Skeletal muscle satellite cell (primary cell): ENCODE measurements around the gene COQ5. TPM values are rescaled to one million over a fixed set of nuclear protein-coding genes. Genes with fewer than 3 reads are reported as not detected.
A peak's percentile ranks its signal among the peaks of the same experiment; 100 is the strongest.

ENCODE experiments used
- H3K27me3 ChIP-seq: 2 replicates; pipeline ENCODE4 v1.7.0; 2013; ENCODE audit warnings: low read length; ENCODE audit not compliant: control insufficient read depth, insufficient read depth
- H3K36me3 ChIP-seq: 2 replicates; pipeline ENCODE4 v1.7.0; 2013; ENCODE audit warnings: mild to moderate bottlenecking, control low read depth, low read length; ENCODE audit not compliant: insufficient read depth
- H3K4me1 ChIP-seq: 2 replicates; pipeline ENCODE4 v1.7.0; 2013; ENCODE audit warnings: low read length; ENCODE audit not compliant: control insufficient read depth, insufficient read depth
- H3K4me2 ChIP-seq: 2 replicates; pipeline ENCODE4 v1.7.0; 2013; ENCODE audit warnings: mild to moderate bottlenecking, low read length
- H3K4me3 ChIP-seq: 2 replicates; pipeline ENCODE4 v1.7.0; 2013; ENCODE audit warnings: low read length
- H3K9ac ChIP-seq: 2 replicates; pipeline ENCODE4 v1.7.0; 2013; ENCODE audit warnings: mild to moderate bottlenecking, low read depth, low read length, moderate library complexity
- H3K9me3 ChIP-seq: replicated peaks from 2 replicates; pipeline ENCODE4 v1.7.0; 2013; ENCODE audit warnings: mild to moderate bottlenecking, control low read depth, low read length
- total RNA-seq: library from RNA; depleted of rRNA; stranded (reverse); fragments of >200 nt; gene quantifications from 2 replicates; pipeline ENCODE4 v1.2.3, GENCODE V29; 2012; rRNA removed

COQ5 gene
- 17.7 and 21.3 TPM in 2 replicates for total RNA-seq

- H3K9ac ChIP-seq, result peak within 1 kb of the TSS; percentile 97
- H3K4me2 ChIP-seq, result peak within 1 kb of the TSS; percentile 88
- H3K4me1 ChIP-seq, result peaks cover 29% of the 10 kb centered on the region
- peak within 1 kb of the TSS; percentile 99 for H3K4me3 ChIP-seq
- H3K27me3 ChIP-seq, result no peaks in the 10 kb centered on the region
- no peaks in the 10 kb centered on the region for H3K36me3 ChIP-seq
- H3K9me3 ChIP-seq, result no peaks in the 10 kb centered on the region
Measured at GRCh38 chr12:120528861-120529525, at the start of gene COQ5. TSS of gene COQ5 (minus strand) at chr12:120529158. CDS start at chr12:120529141, 17 bp downstream.

- Histone ChIP-seq H3K4me3 (no peak overlapping the region), H3K4me2 (no peak overlapping the region), H3K27me3 (no peaks in the 10 kb centered on the region), H3K36me3 (peaks cover 88% of the 10 kb centered on the region), H3K4me1 (no peaks in the 10 kb centered on the region), H3K9me3 (no peaks in the 10 kb centered on the region), H3K9ac (no peak overlapping the region)
Measured at GRCh38 chr12:120574106-120574505, 45.1 kb upstream of the COQ5 start.

- Histone ChIP-seq H3K9me3 (no peaks in the 10 kb centered on the region), H3K4me2 (no peak overlapping the region), H3K4me1 (no peaks in the 10 kb centered on the region), H3K36me3 (peaks cover 87% of the 10 kb centered on the region), H3K27me3 (no peaks in the 10 kb centered on the region), H3K4me3 (no peak overlapping the region), H3K9ac (no peak overlapping the region)
Measured at GRCh38 chr12:120573560-120573959, 44.6 kb upstream of the COQ5 start.

- Histone ChIP-seq H3K27me3 (no peaks in the 10 kb centered on the region), H3K9ac (no peak overlapping the region)
Measured at GRCh38 chr12:120571299-120571698, 42.3 kb upstream of the COQ5 start.

GRCh38 chr12:120563495-120563894 lies 34.5 kb upstream of the COQ5 start:
- no peak overlapping the region for H3K9ac ChIP-seq
- peaks cover 68% of the 10 kb centered on the region for H3K36me3 ChIP-seq
- no peaks in the 10 kb centered on the region for H3K9me3 ChIP-seq
- H3K4me1 ChIP-seq, result no peaks in the 10 kb centered on the region
- no peak overlapping the region for H3K4me3 ChIP-seq
- no peaks in the 10 kb centered on the region for H3K27me3 ChIP-seq
- H3K4me2 ChIP-seq, result no peak overlapping the region

More at GRCh38 chr12:120571299-120571698, 42.3 kb upstream of the COQ5 start:
- Histone ChIP-seq H3K36me3 (peaks cover 79% of the 10 kb centered on the region), H3K4me2 (no peak overlapping the region), H3K9me3 (no peaks in the 10 kb centered on the region), H3K4me3 (no peak overlapping the region), H3K4me1 (no peaks in the 10 kb centered on the region)

- H3K36me3 ChIP-seq, result peaks cover 66% of the 10 kb centered on the region
- H3K9me3 ChIP-seq, result no peaks in the 10 kb centered on the region
- H3K9ac ChIP-seq, result no peak overlapping the region
- H3K27me3 ChIP-seq, result no peaks in the 10 kb centered on the region
- H3K4me2 ChIP-seq, result no peak overlapping the region
- H3K4me1 ChIP-seq, result no peaks in the 10 kb centered on the region
- H3K4me3 ChIP-seq, result no peak overlapping the region
Measured at GRCh38 chr12:120562906-120563305, 33.9 kb upstream of the COQ5 start.

- H3K36me3 ChIP-seq, result peaks cover 54% of the 10 kb centered on the region
Measured at GRCh38 chr12:120557589-120557988, 28.6 kb upstream of the COQ5 start.

GRCh38 chr12:120554678-120555077 lies 25.7 kb upstream of the COQ5 start:
- Histone ChIP-seq H3K9ac (no peak overlapping the region), H3K4me3 (no peak overlapping the region), H3K4me1 (peaks cover 5% of the 10 kb centered on the region), H3K4me2 (no peak overlapping the region), H3K36me3 (peaks cover 45% of the 10 kb centered on the region), H3K9me3 (no peaks in the 10 kb centered on the region), H3K27me3 (no peaks in the 10 kb centered on the region)

More at GRCh38 chr12:120557589-120557988, 28.6 kb upstream of the COQ5 start:
- H3K9ac ChIP-seq, result no peak overlapping the region
- H3K4me3 ChIP-seq, result no peak overlapping the region
- no peak overlapping the region for H3K4me2 ChIP-seq
- no peaks in the 10 kb centered on the region for H3K4me1 ChIP-seq
- H3K9me3 ChIP-seq, result no peaks in the 10 kb centered on the region
- no peaks in the 10 kb centered on the region for H3K27me3 ChIP-seq

- Histone ChIP-seq H3K4me2 (no peak overlapping the region), H3K9me3 (no peaks in the 10 kb centered on the region), H3K4me1 (peaks cover 22% of the 10 kb centered on the region), H3K4me3 (no peak overlapping the region), H3K36me3 (peaks cover 36% of the 10 kb centered on the region), H3K27me3 (no peaks in the 10 kb centered on the region), H3K9ac (no peak overlapping the region)
Measured at GRCh38 chr12:120546050-120546386, 17.1 kb upstream of the COQ5 start.

GRCh38 chr12:120544691-120545090 lies 15.7 kb upstream of the COQ5 start:
- no peak overlapping the region for H3K9ac ChIP-seq
- H3K4me2 ChIP-seq, result no peak overlapping the region
- H3K4me1 ChIP-seq, result peaks cover 18% of the 10 kb centered on the region
- no peaks in the 10 kb centered on the region for H3K27me3 ChIP-seq
- H3K9me3 ChIP-seq, result no peaks in the 10 kb centered on the region
- H3K36me3 ChIP-seq, result peaks cover 36% of the 10 kb centered on the region
- H3K4me3 ChIP-seq, result no peak overlapping the region

- Histone ChIP-seq H3K4me2 (no peak overlapping the region), H3K36me3 (peaks cover 19% of the 10 kb centered on the region), H3K9ac (no peak overlapping the region), H3K4me3 (no peak overlapping the region), H3K4me1 (peaks cover 44% of the 10 kb centered on the region), H3K9me3 (no peaks in the 10 kb centered on the region), H3K27me3 (no peaks in the 10 kb centered on the region)
Measured at GRCh38 chr12:120542166-120542565, 13.2 kb upstream of the COQ5 start.

- H3K36me3 ChIP-seq, result peaks cover 17% of the 10 kb centered on the region
- H3K27me3 ChIP-seq, result no peaks in the 10 kb centered on the region
- H3K4me2 ChIP-seq, result no peak overlapping the region
- H3K9me3 ChIP-seq, result no peaks in the 10 kb centered on the region
- H3K4me1 ChIP-seq, result peaks cover 53% of the 10 kb centered on the region
- no peak overlapping the region for H3K9ac ChIP-seq
- H3K4me3 ChIP-seq, result no peak overlapping the region
Measured at GRCh38 chr12:120540445-120540844, 11.5 kb upstream of the COQ5 start.
